NB4 (cell line): ENCODE data around the gene PLA2G4A.

Source experiments
- DNase-seq: peaks from one replicate; pipeline ENCODE4 v3.0.0; 2010; ENCODE audit warnings: low read depth
- H3K4me3 ChIP-seq: one replicate; pipeline ENCODE4 v1.5.1; 2011; ENCODE audit warnings: mild to moderate bottlenecking, low read depth, low read length, moderate library complexity
- MYC ChIP-seq: IDR thresholded peaks from 2 replicates; pipeline ENCODE4 v1.6.1; 2011; ENCODE audit warnings: low read depth, low read length
- POLR2A ChIP-seq: IDR thresholded peaks from 2 replicates; pipeline ENCODE4 v1.6.1; 2011; ENCODE audit warnings: mild to moderate bottlenecking; ENCODE audit not compliant: insufficient read length; ENCODE audit errors: extremely low read depth
- TF ChIP-seq, protein P1 (sequence below): IDR thresholded peaks from one replicate; pipeline ENCODE4 v1.5.1; 2012; ENCODE audit warnings: low read depth, low read length
- TF ChIP-seq, protein P2 (sequence below): IDR thresholded peaks from 2 replicates; pipeline ENCODE4 v1.6.1; 2011; ENCODE audit warnings: low read depth, low read length

Gene PLA2G4A

DNA sequence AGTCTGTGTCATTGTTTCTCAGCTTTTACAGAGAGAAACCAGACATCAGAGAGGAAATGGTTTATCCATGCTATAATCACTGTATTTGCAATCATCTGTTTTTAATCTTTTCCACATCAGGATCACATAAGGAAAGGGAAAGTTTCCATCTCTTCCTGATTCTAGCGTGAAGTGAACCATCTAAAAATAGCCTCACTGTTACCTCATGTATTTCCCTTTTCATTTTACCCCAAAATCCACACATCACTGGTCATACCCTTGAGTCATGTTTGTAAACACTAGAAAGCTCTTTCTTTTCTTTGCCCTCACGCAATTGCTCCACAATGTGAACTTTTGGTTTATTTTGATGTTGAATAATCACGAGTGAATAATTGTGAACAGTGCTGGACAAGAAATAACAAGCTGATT is 146.0 kb downstream of the PLA2G4A start:
- DNase-seq = no peak
- no peak overlapping the region for H3K4me3 ChIP-seq
- TF ChIP-seq, protein P1, sequence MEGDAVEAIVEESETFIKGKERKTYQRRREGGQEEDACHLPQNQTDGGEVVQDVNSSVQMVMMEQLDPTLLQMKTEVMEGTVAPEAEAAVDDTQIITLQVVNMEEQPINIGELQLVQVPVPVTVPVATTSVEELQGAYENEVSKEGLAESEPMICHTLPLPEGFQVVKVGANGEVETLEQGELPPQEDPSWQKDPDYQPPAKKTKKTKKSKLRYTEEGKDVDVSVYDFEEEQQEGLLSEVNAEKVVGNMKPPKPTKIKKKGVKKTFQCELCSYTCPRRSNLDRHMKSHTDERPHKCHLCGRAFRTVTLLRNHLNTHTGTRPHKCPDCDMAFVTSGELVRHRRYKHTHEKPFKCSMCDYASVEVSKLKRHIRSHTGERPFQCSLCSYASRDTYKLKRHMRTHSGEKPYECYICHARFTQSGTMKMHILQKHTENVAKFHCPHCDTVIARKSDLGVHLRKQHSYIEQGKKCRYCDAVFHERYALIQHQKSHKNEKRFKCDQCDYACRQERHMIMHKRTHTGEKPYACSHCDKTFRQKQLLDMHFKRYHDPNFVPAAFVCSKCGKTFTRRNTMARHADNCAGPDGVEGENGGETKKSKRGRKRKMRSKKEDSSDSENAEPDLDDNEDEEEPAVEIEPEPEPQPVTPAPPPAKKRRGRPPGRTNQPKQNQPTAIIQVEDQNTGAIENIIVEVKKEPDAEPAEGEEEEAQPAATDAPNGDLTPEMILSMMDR = no peak
- TF ChIP-seq POLR2A (no peak), MYC (no peak)
- TF ChIP-seq, protein P2, sequence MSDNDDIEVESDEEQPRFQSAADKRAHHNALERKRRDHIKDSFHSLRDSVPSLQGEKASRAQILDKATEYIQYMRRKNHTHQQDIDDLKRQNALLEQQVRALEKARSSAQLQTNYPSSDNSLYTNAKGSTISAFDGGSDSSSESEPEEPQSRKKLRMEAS = no peak

DNA sequence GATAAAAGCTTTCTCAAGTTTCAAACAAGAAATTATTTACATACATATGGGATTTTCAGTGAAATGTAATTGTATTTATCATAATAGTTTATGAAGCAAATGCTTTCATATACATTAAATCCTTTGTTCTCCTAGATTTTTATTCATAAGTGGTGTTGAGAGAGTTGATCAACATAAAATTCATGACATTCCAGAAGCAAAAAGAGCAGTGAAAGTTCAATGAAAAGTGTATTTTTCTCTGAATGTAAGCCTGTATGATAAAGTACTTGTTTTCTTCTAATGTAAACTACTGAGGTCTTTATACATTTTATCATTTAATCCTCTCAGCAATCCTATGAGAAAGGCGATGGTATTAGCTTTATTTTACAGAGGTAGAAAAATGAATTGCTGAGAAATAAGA is 146.5 kb downstream of the PLA2G4A start:
- no peak overlapping the region for H3K4me3 ChIP-seq
- no peak for TF ChIP-seq MYC
- TF ChIP-seq POLR2A = no peak
- TF ChIP-seq, protein P2 = no peak
- TF ChIP-seq, protein P1 = no peak
- DNase-seq = no peak

DNA sequence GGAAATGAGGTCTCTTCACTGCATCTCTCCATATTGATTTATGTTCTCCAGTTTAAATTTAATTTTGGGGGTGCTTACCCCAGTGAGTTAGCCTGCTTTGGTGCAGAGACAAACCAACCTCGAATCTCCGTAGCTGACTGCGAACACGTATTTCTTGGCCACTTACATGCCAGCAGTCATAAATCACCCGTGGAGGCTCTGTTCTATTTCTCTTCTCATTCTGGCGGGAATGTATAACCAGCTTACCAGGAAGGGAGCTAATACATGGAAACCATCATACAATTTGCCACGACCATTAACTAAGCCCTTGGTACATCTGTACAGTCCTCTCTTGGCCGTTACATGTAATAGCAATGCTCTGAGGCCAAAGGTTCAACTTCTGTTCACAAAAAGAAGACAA is 148.0 kb downstream of the PLA2G4A start:
- no peak for TF ChIP-seq MYC
- TF ChIP-seq, protein P2 = no peak
- no peak for TF ChIP-seq POLR2A
- TF ChIP-seq, protein P1 = no peak
- DNase-seq = no peak
- H3K4me3 ChIP-seq = no peak overlapping the region

GRCh38 chr1:186977266-186977957 is 148.7 kb downstream of the PLA2G4A start:
- DNase-seq = no peak
- no peak overlapping the region for H3K4me3 ChIP-seq
- no peak for TF ChIP-seq POLR2A

GRCh38 chr1:186978596-186979556 is 150.1 kb downstream of the PLA2G4A start:
- H3K4me3 ChIP-seq = no peak overlapping the region
- peak; percentile 74 for DNase-seq
- TF ChIP-seq, protein P2 = no peak
- TF ChIP-seq MYC (no peak), POLR2A (no peak)
- TF ChIP-seq, protein P1 = no peak

DNA sequence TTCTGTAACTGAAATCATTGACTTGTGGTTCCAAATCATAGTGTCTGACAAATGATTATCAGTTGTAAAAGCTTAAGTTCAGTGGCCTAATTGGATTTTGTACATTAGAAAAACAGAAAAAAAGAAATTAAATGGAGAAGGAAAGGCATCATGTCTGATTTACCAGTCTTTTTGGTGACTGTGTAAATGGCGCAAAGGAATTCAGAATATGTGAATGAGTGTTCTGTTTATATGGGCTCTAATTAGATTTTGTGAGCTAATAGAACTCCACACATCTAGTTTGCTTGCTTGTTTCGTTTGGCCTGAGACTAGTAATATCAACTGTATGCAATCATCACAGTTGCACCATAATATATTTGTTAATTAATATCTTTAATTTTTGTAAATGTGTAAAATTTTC is 151.7 kb downstream of the PLA2G4A start:
- H3K4me3 ChIP-seq = no peak overlapping the region
- DNase-seq = no peak
- TF ChIP-seq, protein P1 = no peak
- TF ChIP-seq, protein P2 = no peak
- no peak for TF ChIP-seq POLR2A
- TF ChIP-seq MYC = no peak
